MM.1S (cell line): ENCODE results near the gene ITGAV.

Source experiments
- DNase-seq: peaks from one replicate; pipeline ENCODE4 v3.0.0-alpha.2; 2015
- H2AFZ ChIP-seq: fragments of 300-600 bp; sonication (generic); 2 replicates; pipeline ENCODE4 v1.6.0; 2016; ENCODE audit warnings: antibody characterized with exemption, low read length
- H3F3A ChIP-seq: fragments of 300-600 bp; sonication (generic); 2 replicates; pipeline ENCODE4 v1.6.1; 2016; ENCODE audit warnings: mild to moderate bottlenecking, antibody characterized with exemption, low read length, moderate library complexity, mixed read lengths; ENCODE audit not compliant: insufficient read depth
- H3K27ac ChIP-seq: fragments of 300-600 bp; sonication (generic); 2 replicates; pipeline ENCODE4 v1.5.1; 2016; ENCODE audit warnings: mild to moderate bottlenecking, low read length
- H3K27me3 ChIP-seq: fragments of 300-600 bp; sonication (generic); replicated peaks from 2 replicates; pipeline ENCODE4 v1.6.0; 2016; ENCODE audit warnings: low read length; ENCODE audit not compliant: insufficient read depth
- H3K36me3 ChIP-seq: fragments of 300-600 bp; sonication (generic); replicated peaks from 2 replicates; pipeline ENCODE4 v1.6.1; 2016; ENCODE audit warnings: mild to moderate bottlenecking, low read length, mixed read lengths; ENCODE audit not compliant: insufficient read depth
- H3K4me1 ChIP-seq: fragments of 300-600 bp; sonication (generic); 2 replicates; pipeline ENCODE4 v1.6.1; 2016; ENCODE audit warnings: low read length, mixed read lengths
- H3K4me2 ChIP-seq: fragments of 300-600 bp; sonication (generic); 2 replicates; pipeline ENCODE4 v1.6.0; 2016; ENCODE audit warnings: low read depth, low read length
- H3K4me3 ChIP-seq: fragments of 300-600 bp; sonication (generic); 2 replicates; pipeline ENCODE4 v1.5.1; 2016; ENCODE audit warnings: low read length, mixed read lengths
- H3K79me2 ChIP-seq: fragments of 300-600 bp; sonication (generic); 2 replicates; pipeline ENCODE4 v1.6.1; 2016; ENCODE audit warnings: mixed run types, low read length, mixed read lengths
- H3K9ac ChIP-seq: fragments of 300-600 bp; sonication (generic); 2 replicates; pipeline ENCODE4 v1.6.1; 2016; ENCODE audit warnings: low read length, mixed read lengths
- H3K9me2 ChIP-seq: fragments of 300-600 bp; sonication (generic); replicated peaks from 2 replicates; pipeline ENCODE4 v1.6.1; 2016; ENCODE audit warnings: mild to moderate bottlenecking, low read length, mixed read lengths; ENCODE audit not compliant: insufficient read depth
- H3K9me3 ChIP-seq: fragments of 300-600 bp; sonication (generic); replicated peaks from 2 replicates; pipeline ENCODE4 v1.6.1; 2016; ENCODE audit warnings: mild to moderate bottlenecking, low read length, mixed read lengths; ENCODE audit not compliant: insufficient read depth
- H4K20me1 ChIP-seq: fragments of 300-600 bp; sonication (generic); 2 replicates; pipeline ENCODE4 v1.6.1; 2016; ENCODE audit warnings: mild to moderate bottlenecking, low read length, moderate library complexity, mixed read lengths; ENCODE audit not compliant: insufficient read depth
- CTCF ChIP-seq: fragments of 300-600 bp; sonication (generic); IDR thresholded peaks from 2 replicates; pipeline ENCODE4 v1.5.1; 2016; ENCODE audit warnings: antibody characterized with exemption, low read length, mixed read lengths
- EZH2 ChIP-seq: fragments of 300-600 bp; sonication (generic); optimal IDR thresholded peaks from 2 replicates; pipeline ENCODE3; 2017; ENCODE audit warnings: low read depth, mild to moderate bottlenecking, antibody characterized with exemption, low read length, mixed read lengths
- EZH2phosphoT487 ChIP-seq: fragments of 300-600 bp; sonication (generic); IDR thresholded peaks from 2 replicates; pipeline ENCODE4 v1.6.1; 2018; ENCODE audit warnings: antibody characterized with exemption, low read length

The ITGAV gene

GRCh38 chr2:186724736-186725135 is 134.9 kb downstream of the ITGAV start:
- TF ChIP-seq EZH2 (no peak), EZH2phosphoT487 (no peak), CTCF (no peak)

GRCh38 chr2:186725783-186726182 is 135.9 kb downstream of the ITGAV start:
- Histone ChIP-seq H3K27me3 (no peaks in the 10 kb centered on the region), H3K4me2 (no peak overlapping the region), H3K9me2 (no peaks in the 10 kb centered on the region), H3K4me1 (no peaks in the 10 kb centered on the region), H2AFZ (no peak overlapping the region), H3K4me3 (no peak overlapping the region), H3K9ac (no peak overlapping the region), H3K27ac (no peak overlapping the region), H3F3A (no peaks in the 10 kb centered on the region), H3K9me3 (no peaks in the 10 kb centered on the region), H3K79me2 (no peaks in the 10 kb centered on the region), H3K36me3 (no peaks in the 10 kb centered on the region), H4K20me1 (no peaks in the 10 kb centered on the region)
- DNase-seq = no peak
- TF ChIP-seq EZH2phosphoT487 = no peak
- no peak for TF ChIP-seq EZH2
- no peak for TF ChIP-seq CTCF

More at GRCh38 chr2:186724736-186725135, 134.9 kb downstream of the ITGAV start:
- DNase-seq = no peak
- no peak overlapping the region for H3K27ac ChIP-seq
- H3K9ac ChIP-seq = no peak overlapping the region
- no peaks in the 10 kb centered on the region for H3K79me2 ChIP-seq
- H3F3A ChIP-seq = no peaks in the 10 kb centered on the region
- no peaks in the 10 kb centered on the region for H3K27me3 ChIP-seq
- no peak overlapping the region for H2AFZ ChIP-seq
- no peaks in the 10 kb centered on the region for H3K9me2 ChIP-seq
- H3K9me3 ChIP-seq = no peaks in the 10 kb centered on the region
- H3K36me3 ChIP-seq = no peaks in the 10 kb centered on the region
- no peak overlapping the region for H3K4me3 ChIP-seq
- no peak overlapping the region for H3K4me2 ChIP-seq
- H4K20me1 ChIP-seq = no peaks in the 10 kb centered on the region
- H3K4me1 ChIP-seq = no peaks in the 10 kb centered on the region

GRCh38 chr2:186726938-186727337 is 137.1 kb downstream of the ITGAV start:
- H2AFZ ChIP-seq = no peak overlapping the region
- TF ChIP-seq EZH2 = no peak
- no peak for TF ChIP-seq EZH2phosphoT487
- no peak for TF ChIP-seq CTCF
- no peaks in the 10 kb centered on the region for H3F3A ChIP-seq
- H3K27ac ChIP-seq = no peak overlapping the region
- no peak overlapping the region for H3K9ac ChIP-seq
- H3K27me3 ChIP-seq = no peaks in the 10 kb centered on the region
- H3K9me3 ChIP-seq = no peaks in the 10 kb centered on the region; the same call in 1 of the 2 replicates
- H3K79me2 ChIP-seq = no peaks in the 10 kb centered on the region
- no peaks in the 10 kb centered on the region for H4K20me1 ChIP-seq
- no peaks in the 10 kb centered on the region for H3K36me3 ChIP-seq
- no peak for DNase-seq
- H3K9me2 ChIP-seq = no peaks in the 10 kb centered on the region
- no peak overlapping the region for H3K4me2 ChIP-seq
- H3K4me3 ChIP-seq = no peak overlapping the region
- no peaks in the 10 kb centered on the region for H3K4me1 ChIP-seq
